GM12878 (cell line): ENCODE data around the gene HPD. TPM values are rescaled to one million over a fixed set of nuclear protein-coding genes. Genes with fewer than 3 reads are reported as not detected.

Experiments
- ATAC-seq: fragments of 200-7000 bp; cut with Tn5 transposase; 3 replicates; pipeline ENCODE4 v1.9.1; 2020; ENCODE audit warnings: mild to moderate bottlenecking, moderate library complexity
- BruUV-seq: library from RNA; stranded (reverse); fragments of 400-500 nt; replicated peaks from 2 replicates; lab custom pipeline; 2021; lab: Mats Ljungman, UMichigan
- CTCF ChIA-PET: fragments of 300-600 bp; sonication (Branson Sonifier 250); formaldehyde crosslinking; extraction: SDS; loops from one replicate; lab custom pipeline; 2021; ENCODE audit warnings: inconsistent platforms; lab: Yijun Ruan, JAX
- POLR2A ChIA-PET: fragments of 350-600 bp; formaldehyde crosslinking; extraction: SDS; loops from one replicate; lab custom pipeline; 2021; ENCODE audit warnings: inconsistent platforms; lab: Charles Lee
- RAD21 ChIA-PET: fragments of 300-600 bp; sonication (Branson Sonifier 250); formaldehyde crosslinking; loops from one replicate; lab custom pipeline; 2023; ENCODE audit warnings: antibody characterized with exemption; ENCODE audit not compliant: unreplicated experiment; lab: Charles Lee
- SMC1A ChIA-PET: fragments of 300-600 bp; sonication (Branson Sonifier 250); formaldehyde crosslinking; loops from one replicate; lab custom pipeline; 2023; ENCODE audit not compliant: unreplicated experiment, uncharacterized antibody; lab: Charles Lee
- DNase-seq: peaks from one replicate; pipeline ENCODE4 v3.0.0-alpha.2; 2011; ENCODE audit warnings: low read depth, low spot score
- FAIRE-seq: peaks from 3 replicates; lab custom pipeline; 2011; peaks lifted over from hg19 to GRCh38; lab: Jason Lieb, UNC
- H2AFZ ChIP-seq: 2 replicates; pipeline ENCODE4 v1.6.0; 2011; ENCODE audit warnings: low read depth, low read length, control low read depth; ENCODE audit not compliant: control insufficient read depth
- H3K27ac ChIP-seq: 2 replicates; pipeline ENCODE4 v1.5.1; 2011; ENCODE audit warnings: control low read depth; ENCODE audit not compliant: control insufficient read depth, insufficient read depth
- H3K27me3 ChIP-seq, 2 experiments: replicated peaks in 1 of 2; 2 replicates each; pipeline versions ENCODE4 v1.6.0 to v1.6.1; 2011; ENCODE audit warnings: low read length in 1 of 2; ENCODE audit not compliant: control insufficient read depth in 2 of 2, insufficient read depth in 2 of 2
- H3K36me3 ChIP-seq, 2 experiments: 2 replicates each; pipeline ENCODE4 v1.5.1; 2011; ENCODE audit warnings: low read length in 1 of 2; ENCODE audit not compliant: control insufficient read depth in 2 of 2, insufficient read depth in 2 of 2
- H3K4me1 ChIP-seq: 2 replicates; pipeline ENCODE4 v1.6.1; 2011; ENCODE audit warnings: mild to moderate bottlenecking, low read length, moderate library complexity, mixed read lengths; ENCODE audit not compliant: control insufficient read depth, insufficient read depth
- H3K4me2 ChIP-seq: 2 replicates; pipeline ENCODE4 v1.6.0; 2011; ENCODE audit warnings: control low read depth; ENCODE audit not compliant: control insufficient read depth, insufficient read depth
- H3K4me3 ChIP-seq: fragments of 200-600 bp; sonication (generic); 2 replicates; pipeline ENCODE4 v1.5.1; 2016
- H3K79me2 ChIP-seq: 2 replicates; pipeline ENCODE4 v1.6.0; 2011; ENCODE audit warnings: low read length; ENCODE audit not compliant: control insufficient read depth, insufficient read depth
- H3K9ac ChIP-seq: 2 replicates; pipeline ENCODE4 v1.8.0; 2011; ENCODE audit warnings: low read length, control low read depth, mixed read lengths; ENCODE audit not compliant: control insufficient read depth, insufficient read depth
- H3K9me3 ChIP-seq: replicated peaks from 3 replicates; pipeline ENCODE4 v1.5.1; 2011; ENCODE audit warnings: mild to moderate bottlenecking, low read length; ENCODE audit not compliant: control insufficient read depth, insufficient read depth
- H4K20me1 ChIP-seq: 2 replicates; pipeline ENCODE4 v1.6.0; 2011; ENCODE audit not compliant: control insufficient read depth, insufficient read depth
- CEBPB ChIP-seq, 2 experiments: fragments of 150-350 bp in 1 of 2; IDR thresholded peaks; 2 replicates each; pipeline ENCODE4 v1.6.1; 2012 to 2014; ENCODE audit warnings: low read depth in 2 of 2, low read length in 2 of 2, borderline replicate concordance in 1 of 2, inconsistent platforms in 1 of 2
- CREM ChIP-seq: IDR thresholded peaks from 2 replicates; pipeline ENCODE4 v1.6.1; 2014; ENCODE audit warnings: antibody characterized with exemption, low read depth
- MTA3 ChIP-seq: IDR thresholded peaks from 2 replicates; pipeline ENCODE4 v1.6.1; 2012; ENCODE audit warnings: low read length, inconsistent platforms, borderline replicate concordance
- RFX5 ChIP-seq: IDR thresholded peaks from 2 replicates; pipeline ENCODE4 v1.6.1; 2011; ENCODE audit warnings: low read depth, low read length, improper control_type of control experiment
- SREBF1 ChIP-seq: IDR thresholded peaks from 2 replicates; pipeline ENCODE4 v1.6.1; 2012; ENCODE audit warnings: mild to moderate bottlenecking, low read length
- SREBF2 ChIP-seq: IDR thresholded peaks from 2 replicates; pipeline ENCODE4 v1.6.1; 2012; ENCODE audit warnings: mild to moderate bottlenecking, low read length
- WGBS: methylation state at CpG from one replicate; pipeline ENCODE4 v1.1.6; 2016; ENCODE audit warnings: low lambda C conversion rate; ENCODE audit not compliant: insufficient replicate concordance, insufficient coverage; ENCODE audit errors: missing lambda C conversion rate; 5-methylcytosine and 5-hydroxymethylcytosine counted together
- in situ Hi-C: fragments of 300-500 bp; cut with MboI; formaldehyde crosslinking; loops from 9 replicates; pipeline ENCODE4 v1.14.3; 2018; ENCODE audit warnings: mixed read lengths
- intact Hi-C: fragments of 100-400 bp; cut with micrococcal nuclease; formaldehyde crosslinking; loops from one replicate; pipeline ENCODE4 v1.14.2; 2022; ENCODE audit not compliant: unreplicated experiment
- polyA plus RNA-seq, 11 experiments: library from polyadenylated mRNA; depleted of rRNA in 4 of 11; unstranded in 6 of 11; stranded (reverse) in 5 of 11; fragments of >200 nt; fragmentation: Nextera tagmentation in 4 of 11; fragmentation: Illumina TruSeq in 1 of 11; extraction: Ambion mirVana in 4 of 11; extraction: Trizol in 1 of 11; gene quantifications; 1 replicate in 1 of 11; 2 replicates in 10 of 11; pipeline versions ENCODE4 v1.2.1 to v1.2.3, GENCODE V29; 2011 to 2016; ENCODE audit warnings: inconsistent platforms in 2 of 11, missing spikeins in 2 of 11, low read depth in 1 of 11
- total RNA-seq, 4 experiments: library from RNA; depleted of rRNA in 3 of 4; stranded (reverse); fragments of >200 nt in 3 of 4; fragmentation: Illumina TruSeq in 1 of 4; extraction: Trizol in 1 of 4; gene quantifications; 2 replicates each; pipeline versions ENCODE4 v1.2.1 to v1.2.3, GENCODE V29; 2013 to 2021
- TF ChIP-seq, protein P1 (sequence below): fragments of 450-650 bp; IDR thresholded peaks from 2 replicates; pipeline ENCODE4 v1.6.1; 2014; ENCODE audit warnings: mild to moderate bottlenecking
- TF ChIP-seq, protein P2 (sequence below): fragments of 450-650 bp; IDR thresholded peaks from 2 replicates; pipeline ENCODE4 v1.6.1; 2017; ENCODE audit warnings: borderline replicate concordance

The HPD gene
- total and polyA plus RNA-seq, 10 of the 15 experiments (the other 5 are each of a cell fraction or from before 2014, with no cell fraction given) = 0.04 to 0.69 (median 0.28) TPM; not detected in 7

DNA sequence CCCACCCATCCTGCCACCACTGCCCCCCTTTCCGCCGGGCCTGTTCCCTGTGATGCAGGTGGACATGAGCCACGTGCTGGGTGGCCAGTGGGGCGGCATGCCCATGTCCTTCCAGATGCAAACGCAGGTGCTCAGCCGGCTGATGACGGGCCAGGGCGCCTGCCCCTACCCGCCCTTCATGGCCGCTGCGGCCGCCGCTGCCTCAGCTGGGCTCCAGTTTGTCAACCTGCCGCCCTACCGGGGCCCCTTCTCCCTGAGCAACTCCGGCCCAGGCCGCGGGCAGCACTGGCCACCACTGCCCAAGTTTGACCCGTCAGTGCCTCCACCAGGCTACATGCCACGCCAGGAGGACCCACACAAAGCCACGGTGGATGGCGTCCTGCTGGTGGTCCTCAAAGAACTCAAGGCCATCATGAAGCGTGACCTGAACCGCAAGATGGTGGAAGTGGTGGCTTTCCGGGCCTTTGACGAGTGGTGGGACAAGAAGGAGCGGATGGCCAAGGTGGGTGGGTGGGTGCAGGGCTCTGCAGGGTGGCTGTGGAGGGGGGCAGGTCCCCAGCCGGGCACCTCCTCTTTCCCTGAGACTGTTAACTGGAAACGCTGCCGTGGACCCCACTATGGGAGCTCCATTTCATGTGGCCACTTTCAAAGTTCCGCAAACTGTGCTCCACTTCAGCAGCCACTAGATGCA is 44.1 kb downstream of the HPD start:
- RAD21 ChIA-PET = interaction anchor here (1.5 kb wide), 1 partner anchor 20 kb away, joined by 5 read pairs; no protein-coding TSS in a partner anchor
- intact Hi-C loops (no loop called here), in situ Hi-C loops (no loop called here)
- BruUV-seq = no TSS peak
- DNase-seq (no peak), FAIRE-seq (no peak), ATAC-seq (no peak)
- Histone ChIP-seq H2AFZ (no peak overlapping the region), H3K79me2 (peaks cover 28% of the 10 kb centered on the region), H3K27ac (no peak overlapping the region), H3K4me1 (peaks cover 7% of the 10 kb centered on the region), H3K9me3 (no peaks in the 10 kb centered on the region), H3K4me2 (no peak overlapping the region), H3K36me3 (peaks cover 9 to 24% of the 10 kb centered on the region in 2 experiments; a peak in 3 of 4 replicates), H4K20me1 (peaks cover 3% of the 10 kb centered on the region; the same call in 1 of the 2 replicates), H3K4me3 (no peak overlapping the region), H3K9ac (no peak overlapping the region), H3K27me3 (no peaks in the 10 kb centered on the region)
- SMC1A ChIA-PET = no interaction called here
- CTCF ChIA-PET = interaction anchor here (0.9 to 13.6 kb wide), 4 partner anchors 9 to 20 kb away, joined by 3 to 565 read pairs (median 9); partner anchors contain the start of gene RHOF
- POLR2A ChIA-PET = no interaction called here
- TF ChIP-seq SREBF2 (no peak), SREBF1 (no peak), CEBPB (IDR thresholded peaks at IDR 0.05; ENCODE audit: borderline replicate concordance in 1 of 2, low read depth in 2 of 2, low read length in 2 of 2) (no peak), RFX5 (no peak), CREM (no peak), MTA3 (no peak)
- TF ChIP-seq, protein P1, sequence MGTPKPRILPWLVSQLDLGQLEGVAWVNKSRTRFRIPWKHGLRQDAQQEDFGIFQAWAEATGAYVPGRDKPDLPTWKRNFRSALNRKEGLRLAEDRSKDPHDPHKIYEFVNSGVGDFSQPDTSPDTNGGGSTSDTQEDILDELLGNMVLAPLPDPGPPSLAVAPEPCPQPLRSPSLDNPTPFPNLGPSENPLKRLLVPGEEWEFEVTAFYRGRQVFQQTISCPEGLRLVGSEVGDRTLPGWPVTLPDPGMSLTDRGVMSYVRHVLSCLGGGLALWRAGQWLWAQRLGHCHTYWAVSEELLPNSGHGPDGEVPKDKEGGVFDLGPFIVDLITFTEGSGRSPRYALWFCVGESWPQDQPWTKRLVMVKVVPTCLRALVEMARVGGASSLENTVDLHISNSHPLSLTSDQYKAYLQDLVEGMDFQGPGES = no peak
- TF ChIP-seq, protein P2, sequence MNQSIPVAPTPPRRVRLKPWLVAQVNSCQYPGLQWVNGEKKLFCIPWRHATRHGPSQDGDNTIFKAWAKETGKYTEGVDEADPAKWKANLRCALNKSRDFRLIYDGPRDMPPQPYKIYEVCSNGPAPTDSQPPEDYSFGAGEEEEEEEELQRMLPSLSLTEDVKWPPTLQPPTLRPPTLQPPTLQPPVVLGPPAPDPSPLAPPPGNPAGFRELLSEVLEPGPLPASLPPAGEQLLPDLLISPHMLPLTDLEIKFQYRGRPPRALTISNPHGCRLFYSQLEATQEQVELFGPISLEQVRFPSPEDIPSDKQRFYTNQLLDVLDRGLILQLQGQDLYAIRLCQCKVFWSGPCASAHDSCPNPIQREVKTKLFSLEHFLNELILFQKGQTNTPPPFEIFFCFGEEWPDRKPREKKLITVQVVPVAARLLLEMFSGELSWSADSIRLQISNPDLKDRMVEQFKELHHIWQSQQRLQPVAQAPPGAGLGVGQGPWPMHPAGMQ = no peak
- WGBS = 97% methylated on average over 29 of the region's 31 CpGs
